Measurements from ENCODE around the gene ST6GALNAC1. TPM values are rescaled to one million over a fixed set of nuclear protein-coding genes. Genes with fewer than 3 reads are reported as not detected.

The ST6GALNAC1 gene
- polyA plus RNA-seq, 3 donors: not detected

DNA sequence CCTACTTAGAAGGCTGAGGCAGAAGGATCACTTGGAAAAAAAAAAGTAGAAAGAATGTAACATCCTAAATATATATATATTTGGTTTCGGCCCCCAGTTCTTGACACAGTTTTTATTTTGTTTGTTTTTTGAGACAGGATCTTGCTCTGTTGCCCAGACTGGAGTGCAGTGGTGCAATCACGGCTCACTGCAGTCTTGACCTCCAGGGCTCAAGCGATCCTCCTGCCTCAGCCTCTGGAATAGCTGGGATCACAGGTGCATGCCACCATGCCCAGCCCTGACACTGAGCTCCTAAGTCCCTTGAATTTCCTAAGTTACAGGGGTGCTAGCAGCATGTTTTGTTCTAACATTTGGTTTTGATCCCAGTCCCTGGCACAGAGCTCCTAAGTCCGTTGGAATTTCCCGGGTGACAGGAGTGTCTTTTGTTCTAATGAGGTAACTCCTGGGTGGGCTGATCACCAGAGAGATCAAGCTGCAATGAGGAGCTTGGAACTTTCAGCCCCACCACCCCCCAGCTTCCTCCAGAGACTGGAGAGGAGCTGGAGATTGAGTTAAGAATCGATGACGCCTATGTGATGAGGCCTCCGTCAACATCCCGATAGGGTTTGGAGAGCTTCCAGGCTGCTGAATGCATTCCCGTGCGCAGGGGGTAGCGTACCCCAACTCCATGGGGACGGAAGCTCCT lies 47.2 kb upstream of the ST6GALNAC1 start:
- no peaks in the 10 kb centered on the region for H3K36me3 ChIP-seq (replicated peaks in 1 of 2; ENCODE audit: control insufficient read depth in 1 of 2, insufficient read depth in 2 of 2, low read length in 2 of 2)
- no peak overlapping the region for H3K27ac ChIP-seq (ENCODE audit: low read depth in 1 of 2, low read length in 2 of 2)
- Mint-ChIP-seq H3K27ac (no peak overlapping the region), H3K9me3 (no peaks in the 10 kb centered on the region), H3K4me1 (no peaks in the 10 kb centered on the region), H3K27me3 (ENCODE audit: low read depth in 3 of 3) (peaks cover 0 to 6% (median 5%) of the 10 kb centered on the region in 3 donors), H3K4me3 (no peak overlapping the region), H3K36me3 (no peaks in the 10 kb centered on the region)
- DNase-seq: no peak
- no peak overlapping the region for H3K4me2 ChIP-seq (replicated peaks; ENCODE audit: extremely low read depth, low read length, poor library complexity, severe bottlenecking)
- H4K20me1 ChIP-seq (ENCODE audit: insufficient read depth, low read length): no peaks in the 10 kb centered on the region
- no peak overlapping the region for H2AFZ ChIP-seq (ENCODE audit: insufficient read depth, low read depth, low read length, poor library complexity, severe bottlenecking)
- TF ChIP-seq, protein P1, sequence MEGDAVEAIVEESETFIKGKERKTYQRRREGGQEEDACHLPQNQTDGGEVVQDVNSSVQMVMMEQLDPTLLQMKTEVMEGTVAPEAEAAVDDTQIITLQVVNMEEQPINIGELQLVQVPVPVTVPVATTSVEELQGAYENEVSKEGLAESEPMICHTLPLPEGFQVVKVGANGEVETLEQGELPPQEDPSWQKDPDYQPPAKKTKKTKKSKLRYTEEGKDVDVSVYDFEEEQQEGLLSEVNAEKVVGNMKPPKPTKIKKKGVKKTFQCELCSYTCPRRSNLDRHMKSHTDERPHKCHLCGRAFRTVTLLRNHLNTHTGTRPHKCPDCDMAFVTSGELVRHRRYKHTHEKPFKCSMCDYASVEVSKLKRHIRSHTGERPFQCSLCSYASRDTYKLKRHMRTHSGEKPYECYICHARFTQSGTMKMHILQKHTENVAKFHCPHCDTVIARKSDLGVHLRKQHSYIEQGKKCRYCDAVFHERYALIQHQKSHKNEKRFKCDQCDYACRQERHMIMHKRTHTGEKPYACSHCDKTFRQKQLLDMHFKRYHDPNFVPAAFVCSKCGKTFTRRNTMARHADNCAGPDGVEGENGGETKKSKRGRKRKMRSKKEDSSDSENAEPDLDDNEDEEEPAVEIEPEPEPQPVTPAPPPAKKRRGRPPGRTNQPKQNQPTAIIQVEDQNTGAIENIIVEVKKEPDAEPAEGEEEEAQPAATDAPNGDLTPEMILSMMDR (IDR thresholded peaks at IDR 0.05): no peak
- H3K27me3 ChIP-seq (ENCODE audit: control insufficient read depth in 2 of 2, insufficient read depth in 2 of 2, low read length in 2 of 2): no peaks in the 10 kb centered on the region
- no peaks in the 10 kb centered on the region for H3K9me3 ChIP-seq (replicated peaks in 1 of 2; ENCODE audit: control insufficient read depth in 1 of 2, insufficient read depth in 1 of 2, low read length in 2 of 2)
- H3K9ac ChIP-seq (ENCODE audit: insufficient read depth, low read length, poor library complexity, severe bottlenecking): no peak overlapping the region
- WGBS (ENCODE audit: insufficient coverage): 100% methylated on average over 5 of the region's 13 CpGs
- no peaks in the 10 kb centered on the region for H3K79me2 ChIP-seq (ENCODE audit: insufficient read depth, low read length)
- H3K4me1 ChIP-seq (ENCODE audit: control insufficient read depth in 1 of 2, insufficient read depth in 2 of 2, low read length in 2 of 2): no peaks in the 10 kb centered on the region
- H3K4me3 ChIP-seq (replicated peaks in 1 of 3; ENCODE audit: low read depth in 2 of 3, low read length in 3 of 3): no peak overlapping the region
- intact Hi-C loops (cut with micrococcal nuclease): no loop called here

DNA sequence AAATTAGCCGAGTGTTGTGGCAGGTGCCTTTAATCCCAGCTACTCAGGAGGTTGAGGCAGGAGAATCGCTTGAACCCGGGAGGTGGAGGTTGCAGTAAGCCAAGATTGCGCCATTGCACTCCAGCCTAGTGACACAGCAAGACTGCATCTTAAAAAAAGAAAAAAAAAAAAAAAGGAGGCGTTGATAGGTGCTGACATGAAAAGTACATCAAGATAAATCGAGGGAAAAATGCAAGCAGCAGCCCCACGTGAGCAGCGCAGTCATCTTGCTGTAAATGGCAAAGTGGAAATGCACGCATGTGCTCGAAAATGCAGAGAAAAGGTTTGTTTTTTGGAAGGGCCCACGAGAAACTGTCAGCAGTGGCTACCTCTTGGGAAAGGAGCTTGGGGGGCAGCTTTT lies 46.3 kb upstream of the ST6GALNAC1 start:
- Mint-ChIP-seq H3K27ac (peak overlapping the region in 1 of 7 donors; percentile 40), H3K4me3 (no peak overlapping the region), H3K36me3 (no peaks in the 10 kb centered on the region), H3K9me3 (no peaks in the 10 kb centered on the region), H3K4me1 (no peaks in the 10 kb centered on the region), H3K27me3 (ENCODE audit: low read depth in 3 of 3) (peaks cover 0 to 6% (median 3%) of the 10 kb centered on the region in 3 donors)
- WGBS (ENCODE audit: insufficient coverage): 83% methylated on average over 7 of the region's 11 CpGs
- Histone ChIP-seq H3K4me1 (ENCODE audit: control insufficient read depth in 1 of 2, insufficient read depth in 2 of 2, low read length in 2 of 2) (no peaks in the 10 kb centered on the region), H3K9ac (ENCODE audit: insufficient read depth, low read length, poor library complexity, severe bottlenecking) (no peak overlapping the region), H3K27me3 (ENCODE audit: control insufficient read depth in 2 of 2, insufficient read depth in 2 of 2, low read length in 2 of 2) (no peaks in the 10 kb centered on the region), H2AFZ (ENCODE audit: insufficient read depth, low read depth, low read length, poor library complexity, severe bottlenecking) (no peak overlapping the region), H3K9me3 (replicated peaks in 1 of 2; ENCODE audit: control insufficient read depth in 1 of 2, insufficient read depth in 1 of 2, low read length in 2 of 2) (no peaks in the 10 kb centered on the region), H3K4me2 (replicated peaks; ENCODE audit: extremely low read depth, low read length, poor library complexity, severe bottlenecking) (no peak overlapping the region), H3K36me3 (replicated peaks in 1 of 2; ENCODE audit: control insufficient read depth in 1 of 2, insufficient read depth in 2 of 2, low read length in 2 of 2) (no peaks in the 10 kb centered on the region), H3K4me3 (replicated peaks in 1 of 3; ENCODE audit: low read depth in 2 of 3, low read length in 3 of 3) (no peak overlapping the region), H3K27ac (ENCODE audit: low read depth in 1 of 2, low read length in 2 of 2) (no peak overlapping the region), H4K20me1 (ENCODE audit: insufficient read depth, low read length) (no peaks in the 10 kb centered on the region), H3K79me2 (ENCODE audit: insufficient read depth, low read length) (no peaks in the 10 kb centered on the region)
- intact Hi-C loops (cut with micrococcal nuclease): no loop called here
- DNase-seq: no peak
- TF ChIP-seq, protein P1 (IDR thresholded peaks at IDR 0.05): no peak
